DMS153 (cell line): ENCODE measurements around the gene DLX4.

Source experiments
- DNase-seq: peaks from one replicate; lab custom pipeline; 2025; lab: John Stamatoyannopoulos, UW

DLX4 gene

GRCh38 chr17:49987290-49987585 lies 18.2 kb downstream of the DLX4 start:
- no peak for DNase-seq

GRCh38 chr17:49987681-49988441 lies 18.9 kb downstream of the DLX4 start:
- peak; percentile 76 for DNase-seq

- no peak for DNase-seq
Measured at GRCh38 chr17:49989518-49989880, 20.5 kb downstream of the DLX4 start.

GRCh38 chr17:49990331-49990730 lies 21.3 kb downstream of the DLX4 start:
- no peak for DNase-seq

GRCh38 chr17:49990921-49991320 lies 21.9 kb downstream of the DLX4 start:
- DNase-seq, result no peak

- no peak for DNase-seq
Measured at GRCh38 chr17:49991409-49991808, 22.4 kb downstream of the DLX4 start.

- DNase-seq, result no peak
Measured at GRCh38 chr17:49992191-49992932, 23.4 kb downstream of the DLX4 start.

- no peak for DNase-seq
Measured at GRCh38 chr17:49992933-49993422, 24.0 kb downstream of the DLX4 start.

GRCh38 chr17:49993423-49994060 lies 24.6 kb downstream of the DLX4 start:
- DNase-seq, result peak; percentile 14

GRCh38 chr17:49994085-49995054 lies 25.4 kb downstream of the DLX4 start:
- DNase-seq, result no peak

GRCh38 chr17:49995055-49995738 lies 26.2 kb downstream of the DLX4 start, which contains the start of gene DLX3:
Gene DLX3 (minus strand): TSS chr17:49995224. CDS start chr17:49994998, 226 bp downstream.
- peak; percentile 45 for DNase-seq

GRCh38 chr17:49996121-49996494 lies 27.1 kb downstream of the DLX4 start:
- DNase-seq, result no peak

- DNase-seq, result no peak
Measured at GRCh38 chr17:49996495-49997300, 27.7 kb downstream of the DLX4 start.

GRCh38 chr17:49997301-49997650 lies 28.3 kb downstream of the DLX4 start:
- no peak for DNase-seq

- DNase-seq, result peak; percentile 79
Measured at GRCh38 chr17:49997773-49998703, 29.0 kb downstream of the DLX4 start.

- no peak for DNase-seq
Measured at GRCh38 chr17:49998836-49999511, 30.0 kb downstream of the DLX4 start.

- no peak for DNase-seq
Measured at GRCh38 chr17:50003911-50004310, 34.9 kb downstream of the DLX4 start.

- no peak for DNase-seq
Measured at GRCh38 chr17:50009282-50009681, 40.3 kb downstream of the DLX4 start.

- DNase-seq, result no peak
Measured at GRCh38 chr17:50013079-50013478, 44.1 kb downstream of the DLX4 start.
